ENCODE data around the gene ALPG.

Gene ALPG

GRCh38 chr2:232411901-232412629 is 5.4 kb downstream of the ALPG start:
- CTCF ChIA-PET = interaction anchor here (0.8 kb wide), 1 partner anchor 79 kb away, joined by 3 read pairs; no protein-coding TSS in a partner anchor
- DNase-seq (ENCODE audit: low read depth, low spot score) = no peak
- TF ChIP-seq CTCF (IDR thresholded peaks at IDR 0.05; ENCODE audit: insufficient read depth, low read length, missing control alignments) = no peak
- H3K4me3 ChIP-seq (ENCODE audit: low read depth, low read length) = no peak overlapping the region
- POLR2A ChIA-PET = no interaction called here

DNA sequence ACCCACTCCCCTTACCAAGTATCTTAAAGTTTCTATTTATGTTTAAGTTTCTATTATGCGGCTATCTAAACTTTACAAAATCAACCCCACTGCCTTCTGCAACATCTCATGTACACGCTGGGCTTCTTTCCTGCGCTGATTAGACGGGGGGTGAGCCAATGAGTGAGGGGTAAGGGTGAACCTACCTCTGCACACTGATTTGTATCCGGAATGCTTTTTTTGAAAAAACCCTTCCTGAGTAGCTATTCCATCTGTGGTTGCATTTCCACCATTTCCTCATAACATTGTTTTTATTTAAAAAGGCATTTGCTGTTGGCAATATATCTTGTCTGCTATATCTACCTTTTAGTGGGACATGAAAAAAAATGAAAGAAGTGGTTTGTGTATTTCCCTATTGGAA is 6.3 kb downstream of the ALPG start:
- ChIA-PET POLR2A (no interaction called here), CTCF (interaction anchor here (1.0 kb wide), 1 partner anchor 88 kb away, joined by 3 read pairs; no protein-coding TSS in a partner anchor)
- no peak for TF ChIP-seq CTCF (IDR thresholded peaks at IDR 0.05; ENCODE audit: insufficient read depth, low read length, missing control alignments)
- no peak overlapping the region for H3K4me3 ChIP-seq (ENCODE audit: low read depth, low read length)
- no peak for DNase-seq (ENCODE audit: low read depth, low spot score)

GRCh38 chr2:232415138-232415690 is 8.6 kb downstream of the ALPG start:
- POLR2A ChIA-PET = no interaction called here
- CTCF ChIA-PET = interaction anchor here (1.1 kb wide), 1 partner anchor 24 kb away, joined by 3 read pairs; no protein-coding TSS in a partner anchor
- TF ChIP-seq CTCF (IDR thresholded peaks at IDR 0.05; ENCODE audit: insufficient read depth, low read length, missing control alignments) = no peak
- DNase-seq (ENCODE audit: low read depth, low spot score) = no peak
- no peak overlapping the region for H3K4me3 ChIP-seq (ENCODE audit: low read depth, low read length)

DNA sequence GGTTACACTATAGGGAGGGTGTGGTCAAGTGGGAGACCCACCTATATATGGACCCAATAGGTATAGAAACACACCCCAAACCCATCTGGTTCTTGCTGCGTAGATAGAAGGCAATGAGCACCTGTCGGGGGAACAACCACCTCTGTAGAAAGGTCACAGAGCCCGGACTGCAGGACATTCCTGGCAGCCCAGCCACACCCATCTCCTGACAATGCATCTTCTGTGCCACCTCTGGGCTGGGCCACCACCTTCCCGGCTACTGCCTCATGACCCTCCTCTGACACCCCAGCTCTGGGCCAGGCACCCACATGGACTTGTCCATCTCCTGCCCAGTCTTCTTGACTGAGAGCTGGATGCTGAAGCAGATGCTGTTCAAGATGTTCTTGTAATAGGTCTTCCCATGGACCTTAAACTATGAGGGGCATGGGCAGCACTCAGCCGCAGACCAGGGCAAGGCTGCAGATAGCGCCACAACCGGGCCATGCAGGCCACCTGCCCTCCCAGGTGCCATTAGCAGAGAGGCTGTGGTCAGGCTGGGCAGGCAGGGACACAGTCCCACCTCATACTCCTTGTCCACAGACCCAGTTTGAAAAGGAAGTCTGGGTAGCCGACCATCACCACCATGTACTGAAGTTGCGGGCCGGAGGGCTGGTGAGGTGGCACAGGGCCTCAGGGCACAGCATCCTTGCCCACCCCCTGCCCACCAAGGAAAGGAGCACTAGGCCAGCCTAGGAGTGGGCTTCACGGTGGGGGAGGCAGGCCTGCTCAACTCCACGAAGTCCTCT is 9.3 kb downstream of the ALPG start:
- ChIA-PET POLR2A (no interaction called here), CTCF (interaction anchor here (1.1 kb wide), 1 partner anchor 23 kb away, joined by 3 read pairs; no protein-coding TSS in a partner anchor)
- no peak overlapping the region for H3K4me3 ChIP-seq (ENCODE audit: low read depth, low read length)
- no peak for DNase-seq (ENCODE audit: low read depth, low spot score)
- no peak for TF ChIP-seq CTCF (IDR thresholded peaks at IDR 0.05; ENCODE audit: insufficient read depth, low read length, missing control alignments)

DNA sequence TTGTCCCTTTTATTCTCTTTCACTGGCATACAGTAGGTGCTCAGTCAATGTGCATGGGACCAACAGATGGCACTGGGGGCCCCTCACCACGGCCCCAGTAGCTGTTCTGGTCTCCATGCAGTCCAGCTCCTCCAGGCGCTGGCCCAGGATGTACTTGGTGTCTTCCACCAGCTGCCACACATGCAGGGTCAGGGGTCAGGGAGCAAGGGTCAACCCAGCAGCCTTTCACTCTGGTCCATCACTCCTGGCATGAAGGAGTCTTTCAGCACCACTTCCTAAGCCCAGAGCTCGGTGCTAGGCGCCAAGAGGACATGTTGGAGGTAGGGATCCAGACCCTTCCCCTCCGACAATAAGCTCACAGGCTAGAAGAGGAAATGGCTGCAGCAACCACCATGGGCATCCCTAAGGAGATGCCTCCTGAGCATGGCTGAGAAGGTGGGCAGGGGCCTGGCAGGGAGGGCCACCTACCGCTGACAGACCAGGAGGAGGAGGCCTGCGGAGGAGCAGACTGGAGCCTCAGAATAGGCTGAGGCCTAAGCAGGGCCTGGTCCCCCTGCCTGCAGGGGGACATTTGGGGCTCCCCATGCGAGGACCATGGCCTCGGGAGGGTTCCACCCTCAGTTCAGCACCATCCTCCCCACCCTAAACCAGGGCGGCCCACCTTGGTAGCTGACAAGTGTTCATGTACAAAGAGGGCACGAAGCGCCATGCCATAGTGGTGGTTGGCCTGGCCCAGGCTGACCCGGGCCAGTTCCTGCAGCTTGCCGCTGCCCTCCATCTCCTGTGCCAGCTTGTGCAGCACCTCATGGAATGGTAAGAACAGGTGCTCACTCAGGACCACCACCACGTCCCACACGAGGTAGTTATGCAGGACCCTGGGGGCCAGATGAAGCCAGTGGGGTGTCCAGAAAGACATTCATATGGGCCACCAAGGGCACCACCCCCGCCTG is 10.2 kb downstream of the ALPG start:
- TF ChIP-seq CTCF (IDR thresholded peaks at IDR 0.05; ENCODE audit: insufficient read depth, low read length, missing control alignments) = no peak
- CTCF ChIA-PET = interaction anchor here (1.7 kb wide), 1 partner anchor 23 kb away, joined by 4 read pairs; no protein-coding TSS in a partner anchor
- no peak for DNase-seq (ENCODE audit: low read depth, low spot score)
- POLR2A ChIA-PET = no interaction called here
- H3K4me3 ChIP-seq (ENCODE audit: low read depth, low read length) = no peak overlapping the region

All from AG04449 (cell line).